Smooth muscle cell (in vitro differentiated cells): ENCODE measurements around the gene HSPA1L. TPM values are rescaled to one million over a fixed set of nuclear protein-coding genes. Genes with fewer than 3 reads are reported as not detected.

Experiments used
- DNase-seq: peaks from one replicate; lab custom pipeline; 2025; ENCODE audit not compliant: unreplicated experiment; lab: John Stamatoyannopoulos, UW
- H2AFZ ChIP-seq: fragments of 200-600 bp; sonication (generic); 2 replicates; pipeline ENCODE4 v1.6.0; 2016; ENCODE audit warnings: antibody characterized with exemption, low read depth, mild to moderate bottlenecking
- H3F3A ChIP-seq: fragments of 200-600 bp; sonication (generic); 2 replicates; pipeline ENCODE4 v1.6.0; 2017; ENCODE audit warnings: antibody characterized with exemption, low read depth
- H3K27ac ChIP-seq: fragments of 200-600 bp; sonication (generic); 2 replicates; pipeline ENCODE4 v1.5.1; 2016; ENCODE audit warnings: low read depth, mild to moderate bottlenecking
- H3K27me3 ChIP-seq: fragments of 200-600 bp; sonication (generic); 2 replicates; pipeline ENCODE4 v1.6.1; 2016; ENCODE audit warnings: low read depth, mild to moderate bottlenecking
- H3K36me3 ChIP-seq: fragments of 200-600 bp; sonication (generic); 2 replicates; pipeline ENCODE4 v1.5.1; 2016; ENCODE audit warnings: low read depth
- H3K4me1 ChIP-seq: fragments of 200-600 bp; sonication (generic); 2 replicates; pipeline ENCODE4 v1.5.1; 2016; ENCODE audit warnings: low read depth
- H3K4me2 ChIP-seq: fragments of 200-600 bp; sonication (generic); 2 replicates; pipeline ENCODE4 v1.6.0; 2016; ENCODE audit warnings: mild to moderate bottlenecking
- H3K4me3 ChIP-seq: fragments of 200-600 bp; sonication (generic); 2 replicates; pipeline ENCODE4 v1.5.1; 2016; ENCODE audit warnings: mild to moderate bottlenecking
- H3K79me2 ChIP-seq: fragments of 200-600 bp; sonication (generic); 2 replicates; pipeline ENCODE4 v1.6.0; 2016; ENCODE audit warnings: low read depth, mild to moderate bottlenecking
- H3K9ac ChIP-seq: fragments of 200-600 bp; sonication (generic); 2 replicates; pipeline ENCODE4 v1.6.0; 2016; ENCODE audit warnings: low read depth
- H3K9me3 ChIP-seq: fragments of 200-600 bp; sonication (generic); replicated peaks from 2 replicates; pipeline ENCODE4 v1.5.1; 2016; ENCODE audit warnings: low read depth
- H4K20me1 ChIP-seq: fragments of 200-600 bp; sonication (generic); 2 replicates; pipeline ENCODE4 v1.6.0; 2016; ENCODE audit warnings: low read depth
- CTCF ChIP-seq: fragments of 200-600 bp; sonication (generic); IDR thresholded peaks from 2 replicates; pipeline ENCODE4 v1.5.1; 2017; ENCODE audit warnings: borderline replicate concordance, mild to moderate bottlenecking, antibody characterized with exemption; ENCODE audit not compliant: insufficient read depth, poor library complexity, severe bottlenecking
- WGBS: methylation state at CpG from one replicate; pipeline ENCODE4 v1.1.7; 2016; ENCODE audit warnings: low lambda C conversion rate; 5-methylcytosine and 5-hydroxymethylcytosine counted together
- polyA plus RNA-seq: library from polyadenylated mRNA; unstranded; fragments of >200 nt; fragmentation: Nextera tagmentation; extraction: Ambion mirVana; gene quantifications from 2 replicates; pipeline ENCODE4 v1.2.1, GENCODE V29; 2016
- total RNA-seq: library from RNA; depleted of rRNA; stranded (reverse); fragments of >200 nt; gene quantifications from 2 replicates; pipeline ENCODE4 v1.2.3, GENCODE V29; 2014

HSPA1L gene
- total and polyA plus RNA-seq, 2 experiments from 2014 or later = 0.19 to 0.63 TPM

- DNase-seq = no peak
- H3K36me3 ChIP-seq = no peaks in the 10 kb centered on the region
- H3K4me1 ChIP-seq = no peaks in the 10 kb centered on the region
- H4K20me1 ChIP-seq = no peaks in the 10 kb centered on the region
- no peaks in the 10 kb centered on the region for H3K9me3 ChIP-seq
- TF ChIP-seq CTCF = peak; percentile 64
- no peak overlapping the region for H3K9ac ChIP-seq
- H3K79me2 ChIP-seq = no peaks in the 10 kb centered on the region
- H2AFZ ChIP-seq = no peak overlapping the region
- H3K27ac ChIP-seq = no peak overlapping the region
- no peaks in the 10 kb centered on the region for H3K27me3 ChIP-seq
- H3K4me2 ChIP-seq = no peak overlapping the region
- H3F3A ChIP-seq = no peaks in the 10 kb centered on the region
- WGBS = 70% methylated on average over 12 of the region's 12 CpGs
- H3K4me3 ChIP-seq = no peak overlapping the region
Measured at GRCh38 chr6:31769684-31770371, 45.3 kb downstream of the HSPA1L start.

- Histone ChIP-seq H3K9me3 (no peaks in the 10 kb centered on the region), H3K27ac (no peak overlapping the region), H3K4me1 (peaks cover 4% of the 10 kb centered on the region), H3K27me3 (no peaks in the 10 kb centered on the region), H3K36me3 (no peaks in the 10 kb centered on the region), H3F3A (no peaks in the 10 kb centered on the region), H3K4me2 (no peak overlapping the region), H3K79me2 (no peaks in the 10 kb centered on the region), H3K9ac (no peak overlapping the region), H2AFZ (no peak overlapping the region), H3K4me3 (no peak overlapping the region), H4K20me1 (no peaks in the 10 kb centered on the region)
- 93% methylated on average over 18 of the region's 18 CpGs for WGBS
- TF ChIP-seq CTCF = no peak
- no peak for DNase-seq
Measured at GRCh38 chr6:31768363-31769257, 46.5 kb downstream of the HSPA1L start.

- H3K9ac ChIP-seq = no peak overlapping the region
- peaks cover 13% of the 10 kb centered on the region for H3K4me1 ChIP-seq
- H4K20me1 ChIP-seq = no peaks in the 10 kb centered on the region
- no peak overlapping the region for H3K4me3 ChIP-seq
- DNase-seq = no peak
- TF ChIP-seq CTCF = no peak
- H3K27me3 ChIP-seq = no peaks in the 10 kb centered on the region
- WGBS = 83% methylated on average over 6 of the region's 6 CpGs
- no peak overlapping the region for H2AFZ ChIP-seq
- H3K9me3 ChIP-seq = no peaks in the 10 kb centered on the region
- no peaks in the 10 kb centered on the region for H3F3A ChIP-seq
- H3K79me2 ChIP-seq = no peaks in the 10 kb centered on the region
- no peak overlapping the region for H3K27ac ChIP-seq
- H3K4me2 ChIP-seq = no peak overlapping the region
- H3K36me3 ChIP-seq = no peaks in the 10 kb centered on the region
Measured at GRCh38 chr6:31767096-31767645, 47.9 kb downstream of the HSPA1L start.
